HT1080 (cell line): ENCODE measurements around the gene GRN. TPM values are rescaled to one million over a fixed set of nuclear protein-coding genes. Genes with fewer than 3 reads are reported as not detected.
A peak's percentile ranks its signal among the peaks of the same experiment; 100 is the strongest.
"Not testable (repeated sequence)": the region's sequence is repeated elsewhere in the genome, so short reads cannot be mapped to it uniquely, and the experiment has no call there.

ENCODE experiments used
- DNase-seq: peaks from one replicate; pipeline ENCODE4 v3.0.0-alpha.2; 2015; ENCODE audit warnings: low read depth
- total RNA-seq: library from RNA; depleted of rRNA; stranded (reverse); fragments of >200 nt; shearing (Covaris generic); gene quantifications from 2 replicates; pipeline ENCODE4 v1.2.3, GENCODE V29; 2014

GRN gene
- total RNA-seq, 1 experiment from 2014 or later: 191 TPM

DNA sequence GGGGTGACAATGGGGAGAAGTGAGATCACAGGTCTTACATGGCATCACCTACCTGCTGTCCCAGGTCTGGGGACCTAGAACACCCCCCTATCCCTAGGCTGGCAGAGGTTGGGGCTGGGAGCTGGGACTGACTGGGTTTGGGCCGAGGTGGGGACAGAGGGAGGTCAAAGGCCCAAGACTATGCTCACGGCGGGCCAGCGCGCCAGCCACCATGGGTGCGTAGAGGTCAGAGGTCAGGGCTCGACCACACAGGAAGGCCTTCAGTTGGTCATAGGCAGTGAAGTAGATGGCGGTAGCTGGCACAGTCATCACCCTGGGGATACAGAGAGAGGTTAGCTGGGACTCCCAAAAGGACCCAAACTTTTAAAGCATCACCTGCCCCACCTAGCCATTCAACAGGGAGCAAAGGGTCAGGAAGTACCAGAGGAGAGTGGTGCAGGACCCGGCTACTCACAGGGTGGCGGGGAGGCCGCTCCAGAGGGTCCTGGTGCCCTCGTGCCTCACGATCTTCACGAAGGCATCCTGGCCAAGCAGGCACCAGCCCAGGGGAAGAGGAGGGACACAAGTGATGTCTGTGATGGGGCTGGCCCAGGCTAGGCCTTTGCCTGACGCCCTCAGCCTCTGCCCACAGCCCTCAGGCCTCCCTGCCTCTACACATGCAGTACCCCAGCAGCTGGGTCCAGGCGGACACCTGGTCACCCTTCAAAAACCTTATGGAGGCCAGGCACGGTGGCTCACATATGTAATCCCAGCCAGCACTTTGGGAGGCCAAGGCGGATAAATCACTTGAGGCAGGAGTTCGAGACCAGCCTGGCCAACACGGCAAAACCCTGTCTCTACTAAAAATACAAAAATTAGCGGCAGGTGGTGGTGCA, 23.6 kb upstream of the GRN start:
- DNase-seq: no peak

GRCh38 chr17:44322236-44322895, 22.7 kb upstream of the GRN start:
- DNase-seq: no peak

- no peak for DNase-seq
These were observed 21.6 kb upstream of the GRN start for GRCh38 chr17:44323359-44324091.

- DNase-seq: no peak
These were observed 21.0 kb upstream of the GRN start for GRCh38 chr17:44324092-44324570.

GRCh38 chr17:44324571-44325275, 20.4 kb upstream of the GRN start, which contains the start of gene SLC25A39:
Gene SLC25A39 (minus strand): TSS chr17:44324823. CDS start chr17:44323562, 1,261 bp downstream.
- DNase-seq: peak; percentile 84

DNA sequence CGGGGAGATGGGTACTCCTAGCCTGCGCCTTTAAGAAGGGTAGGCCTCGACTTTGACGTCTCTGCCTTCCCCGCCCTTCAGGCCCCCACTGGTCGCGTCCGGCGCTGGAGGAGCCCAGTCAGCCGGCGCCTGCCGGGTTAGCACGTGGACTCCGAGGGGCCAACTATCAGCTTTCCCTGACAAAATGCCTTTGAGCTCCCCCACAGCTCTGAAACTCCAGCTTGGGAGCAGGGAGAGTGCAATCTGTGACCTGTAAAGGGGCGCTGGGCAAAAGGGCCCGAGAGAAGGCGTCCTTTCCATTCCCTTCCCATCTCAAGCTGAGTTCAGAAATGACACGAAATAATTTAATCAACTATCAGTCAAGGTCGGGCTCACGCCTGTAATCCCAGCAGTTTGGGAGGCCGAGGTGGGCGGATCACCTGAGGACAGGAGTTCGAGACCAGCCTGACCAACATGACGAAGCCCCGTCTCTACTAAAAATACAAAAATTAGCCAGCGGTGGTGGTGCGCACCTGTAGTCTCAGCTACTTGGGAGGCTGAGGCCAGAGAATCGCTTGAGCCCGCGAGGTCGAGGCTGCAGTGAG, 18.1 kb upstream of the GRN start:
- peak; percentile 94 for DNase-seq

GRCh38 chr17:44327715-44328449, 17.2 kb upstream of the GRN start:
- DNase-seq: no peak

- not testable (repeated sequence) for DNase-seq
These were observed 15.6 kb upstream of the GRN start for GRCh38 chr17:44329516-44329915.

DNA sequence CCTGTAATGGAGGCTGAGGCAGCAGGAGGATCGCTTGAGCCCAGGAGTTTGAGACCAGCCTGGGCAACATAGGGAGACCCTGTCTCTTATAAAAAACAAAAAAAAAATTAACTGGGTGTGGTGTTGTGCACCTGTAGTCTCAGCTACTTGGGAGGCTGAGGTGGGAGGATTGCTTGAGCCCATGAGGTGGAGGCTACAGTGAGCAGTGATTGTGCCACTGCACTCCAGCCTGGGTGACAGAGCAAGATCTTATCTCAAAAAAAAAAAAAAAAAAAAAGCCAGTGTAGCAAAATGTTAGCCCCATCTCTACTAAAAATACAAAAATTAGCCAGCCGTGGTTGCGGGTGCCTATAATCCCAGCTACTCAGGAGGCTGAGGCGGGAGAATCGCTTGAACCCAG, 14.8 kb upstream of the GRN start:
- DNase-seq: not testable (repeated sequence)

GRCh38 chr17:44331249-44331760, 13.8 kb upstream of the GRN start:
- DNase-seq: peak; percentile 60

DNA sequence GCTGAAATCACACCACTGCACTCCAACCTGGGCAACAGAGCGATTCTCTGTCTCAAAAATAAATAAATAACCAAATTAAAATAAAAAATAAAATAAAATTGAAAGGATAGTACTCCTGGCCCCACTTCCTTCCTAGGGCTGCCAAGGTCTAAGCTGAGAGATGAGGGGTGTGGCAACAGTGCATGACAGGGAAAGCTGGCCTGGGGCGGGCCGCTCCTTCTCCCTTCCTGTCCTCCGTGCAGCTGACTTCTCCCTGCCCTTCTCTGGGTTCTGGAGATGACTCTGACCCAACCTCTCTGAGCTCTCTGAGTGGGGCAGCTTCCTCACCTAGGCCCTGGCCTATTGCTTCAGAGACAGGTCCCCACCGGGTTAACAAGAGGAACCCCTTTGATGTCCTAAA, 11.7 kb upstream of the GRN start:
- no peak for DNase-seq

GRCh38 chr17:44334315-44334714, 10.8 kb upstream of the GRN start:
- no peak for DNase-seq

DNA sequence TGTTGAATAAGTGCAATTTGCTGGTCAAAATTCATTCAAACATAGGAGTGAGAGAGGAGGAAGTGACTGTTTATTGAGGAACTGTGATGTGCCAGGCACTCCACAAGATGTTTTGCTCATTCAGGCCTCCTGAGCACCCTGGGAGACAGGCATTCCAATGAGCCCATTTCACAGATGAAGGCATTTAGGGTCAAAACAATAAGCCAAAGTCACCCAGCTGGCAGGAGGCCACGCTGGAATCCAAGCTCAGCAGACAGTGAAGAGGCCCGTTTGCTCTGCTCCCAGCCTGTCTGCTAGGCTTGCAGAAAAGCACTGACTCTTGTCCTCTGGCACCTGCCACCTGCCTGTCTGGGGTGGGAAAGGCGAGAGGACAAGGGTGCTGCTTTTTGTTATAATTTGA, 10.4 kb upstream of the GRN start:
- no peak for DNase-seq

DNA sequence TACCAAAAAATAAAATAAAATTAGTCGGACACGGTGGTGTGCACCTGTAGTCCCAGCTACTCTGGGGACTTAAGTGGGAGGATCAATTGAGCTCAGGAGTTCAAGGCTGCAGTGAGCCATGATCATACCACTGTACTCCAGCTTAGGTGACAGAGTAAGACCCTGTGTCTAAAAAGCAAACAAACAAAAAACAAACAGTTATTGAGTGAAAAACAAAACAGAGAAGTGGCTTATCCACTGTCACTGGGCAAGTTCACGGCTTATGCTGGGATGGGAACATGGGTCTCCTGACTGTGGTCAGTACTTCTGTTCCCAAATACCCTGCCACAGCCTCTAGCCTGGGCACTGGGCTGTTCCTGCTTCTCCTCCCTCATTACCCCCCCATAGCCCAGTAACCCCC, 9.5 kb upstream of the GRN start:
- no peak for DNase-seq

DNA sequence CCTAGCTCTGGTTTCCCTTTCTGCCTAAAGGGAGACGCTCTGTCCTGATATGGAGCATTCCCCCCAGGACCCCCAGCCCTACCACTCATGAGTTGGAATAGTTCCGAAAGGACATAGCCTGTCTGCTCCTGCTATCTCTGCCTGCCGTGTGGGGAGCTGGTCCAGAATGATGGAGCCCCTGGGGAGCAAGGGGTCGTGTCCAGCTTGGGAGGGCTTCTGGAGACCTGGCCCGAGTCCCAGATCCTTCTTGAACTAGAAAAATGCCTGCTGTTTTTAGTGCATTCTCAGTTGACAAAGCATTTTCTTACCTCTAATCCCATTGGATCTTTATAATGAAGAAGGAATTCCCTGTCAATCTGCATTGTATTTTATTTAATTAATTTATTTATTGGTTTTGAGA, 9.1 kb upstream of the GRN start:
- DNase-seq: no peak

DNA sequence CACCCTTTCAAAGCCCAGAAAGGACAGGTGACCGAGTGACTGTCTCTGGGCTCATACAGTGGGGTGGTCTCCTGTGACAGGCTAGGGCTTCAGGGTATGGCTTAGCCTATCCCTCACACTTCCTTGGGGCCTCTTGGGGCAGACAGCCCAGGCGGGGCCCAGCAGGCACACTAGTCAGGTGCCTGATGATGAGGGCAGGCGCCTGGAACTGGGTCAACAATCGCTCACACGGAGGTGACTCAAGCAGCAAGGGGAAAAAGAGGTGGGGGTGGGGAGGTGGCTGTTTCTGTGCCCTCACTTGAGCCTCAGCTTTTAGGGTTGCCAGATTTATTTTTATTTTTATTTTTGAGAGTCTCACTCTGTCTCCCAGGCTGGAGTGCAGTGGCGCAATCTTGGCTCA, 6.4 kb upstream of the GRN start:
- peak; percentile 64 for DNase-seq

DNA sequence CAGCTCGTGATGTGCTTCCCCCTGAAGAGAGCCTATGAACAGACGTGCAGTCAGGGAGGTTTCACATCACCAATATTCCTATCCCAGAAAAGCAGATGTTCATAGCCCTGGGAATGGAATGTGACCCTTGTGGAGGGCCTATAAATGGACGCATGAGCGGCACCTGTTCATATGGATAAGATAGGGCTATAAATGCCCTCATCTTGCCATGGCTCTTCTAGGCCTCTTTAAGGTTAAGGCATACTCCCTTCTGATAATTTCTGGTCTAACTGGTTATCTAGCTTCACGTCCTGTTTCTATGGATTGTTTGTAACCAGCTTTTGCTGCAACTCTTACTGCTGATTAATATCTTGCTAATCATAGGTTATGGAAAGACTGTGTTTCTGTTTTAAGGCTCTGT, 4.5 kb upstream of the GRN start:
- not testable (repeated sequence) for DNase-seq

DNA sequence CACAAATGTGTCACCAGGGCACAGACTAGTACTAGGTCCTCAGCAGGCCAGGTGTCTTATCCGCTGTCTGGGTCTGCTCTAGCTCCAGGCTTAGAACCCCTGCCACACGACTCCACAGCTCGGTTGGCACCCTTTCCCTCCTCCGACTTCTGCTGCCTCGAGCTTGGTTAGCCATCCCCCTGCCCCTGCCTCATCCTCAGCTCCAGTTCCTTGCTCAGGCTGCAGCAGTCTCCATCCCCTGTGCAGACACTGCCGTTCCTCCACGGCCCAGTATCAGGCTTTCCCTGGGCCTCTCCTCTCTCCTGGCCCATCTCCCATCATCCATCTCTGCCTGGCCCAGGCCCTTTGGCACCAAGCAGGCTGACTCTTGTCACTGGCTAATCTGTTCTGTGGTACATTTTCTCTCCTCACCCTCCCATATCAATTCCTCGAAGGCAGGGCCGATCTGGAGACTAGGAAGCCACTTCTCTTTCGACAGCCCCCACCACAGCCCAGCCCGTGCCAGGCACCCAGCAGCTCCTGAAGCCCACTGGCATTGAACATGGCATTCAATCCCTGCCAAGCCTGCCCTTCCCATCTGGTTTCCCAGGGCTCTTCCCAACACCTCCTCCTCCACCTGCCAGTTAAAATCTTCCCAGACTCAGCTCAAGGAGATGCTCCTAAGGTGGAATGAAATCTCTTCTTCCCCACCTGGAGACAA, 1.4 kb upstream of the GRN start:
- no peak for DNase-seq

DNA sequence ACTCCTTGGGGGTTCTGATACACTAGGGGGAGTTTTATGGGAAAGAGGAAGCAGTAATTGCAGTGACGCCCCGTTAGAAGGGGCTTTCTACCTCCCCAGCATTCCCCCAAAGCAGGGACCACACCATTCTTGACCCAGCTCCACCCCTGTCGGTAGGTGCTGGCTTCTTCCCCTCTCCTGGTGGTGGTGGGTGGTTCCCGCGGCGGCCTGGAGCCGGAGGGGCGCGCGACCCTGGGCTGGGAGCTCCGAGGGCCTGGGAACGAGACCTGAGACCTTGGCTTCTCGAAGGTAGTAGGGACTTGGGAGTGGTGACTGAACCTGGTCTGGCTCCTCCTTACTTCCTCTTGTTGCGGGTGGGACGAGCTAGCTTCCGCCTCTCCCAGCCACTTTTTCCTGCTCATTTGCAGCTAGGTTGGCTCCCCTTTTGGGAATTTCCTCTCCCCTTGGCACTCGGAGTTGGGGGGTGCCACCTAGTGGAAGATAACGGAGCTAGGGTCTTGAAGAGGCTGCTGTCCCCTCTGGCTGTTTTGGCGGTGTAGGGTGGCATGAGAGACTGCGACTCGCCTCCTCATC, 438 bp downstream of the GRN start:
- peak; percentile 79 for DNase-seq
